Heart right ventricle (tissue), 16 donors: ENCODE results near the gene RPS6KC1. TPM values are rescaled to one million over a fixed set of nuclear protein-coding genes. Genes with fewer than 3 reads are reported as not detected.

Source experiments
- ATAC-seq, 8 donors: fragments of 200-7000 bp; cut with Tn5 transposase; one replicate each; pipeline ENCODE4 v1.9.1; 2020; ENCODE audit warnings: mild to moderate bottlenecking in 8 of 8, moderate library complexity in 8 of 8, moderate number of reproducible peaks in 1 of 8
- DNase-seq, 2 donors: peaks; one replicate each; pipeline ENCODE4 v3.0.0-alpha.2; 2020
- H3K27ac ChIP-seq, 10 donors: fragments of 200-600 bp; sonication (generic) in 2 of 10; one replicate each; pipeline versions ENCODE4 v1.5.0 to v1.8.0; 2020 to 2022; ENCODE audit warnings: mild to moderate bottlenecking in 3 of 10
- H3K27me3 ChIP-seq, 7 donors: fragments of 200-600 bp; one replicate each; pipeline ENCODE4 v1.8.0; 2021 to 2022; ENCODE audit warnings: mild to moderate bottlenecking in 2 of 7
- H3K36me3 ChIP-seq, 9 donors: fragments of 200-600 bp; sonication (generic) in 1 of 9; one replicate each; pipeline versions ENCODE4 v1.5.0 to v1.8.0; 2020 to 2022; ENCODE audit warnings: mild to moderate bottlenecking in 2 of 9
- H3K4me1 ChIP-seq, 9 donors: fragments of 200-600 bp; sonication (generic) in 1 of 9; one replicate each; pipeline versions ENCODE4 v1.5.0 to v1.8.0; 2020 to 2022; ENCODE audit warnings: mild to moderate bottlenecking in 4 of 9
- H3K4me3 ChIP-seq, 10 donors: fragments of 200-600 bp; sonication (generic) in 2 of 10; one replicate each; pipeline versions ENCODE4 v1.5.0 to v1.8.0; 2020 to 2022; ENCODE audit warnings: mild to moderate bottlenecking in 7 of 10, moderate library complexity in 2 of 10
- H3K9me3 ChIP-seq, 11 donors: fragments of 200-600 bp in 10 of 11; sonication (generic) in 2 of 11; one replicate each; pipeline versions ENCODE4 v1.5.0 to v1.8.0; 2013 to 2022; ENCODE audit warnings: mild to moderate bottlenecking in 2 of 11, control low read depth in 1 of 11, moderate library complexity in 1 of 11
- CTCF ChIP-seq, 9 donors: fragments of 200-600 bp; sonication (generic) in 2 of 9; IDR thresholded peaks; one replicate each; pipeline versions ENCODE4 v1.5.0 to v1.8.0; 2021 to 2022; ENCODE audit warnings: antibody characterized with exemption in 9 of 9, mild to moderate bottlenecking in 5 of 9, moderate library complexity in 1 of 9
- WGBS, 2 donors: extraction: QIAGEN DNeasy Blood & Tissue Kit; methylation state at CpG; one replicate each; pipeline ENCODE4 v1.1.7; 2013; ENCODE audit warnings: inconsistent platforms in 1 of 2; 5-methylcytosine and 5-hydroxymethylcytosine counted together
- intact Hi-C, 10 donors: fragments of 100-400 bp; cut with DNase I; formaldehyde crosslinking; loops; one replicate each; pipeline versions ENCODE4 v1.11.1 to v1.14.2; 2022
- polyA plus RNA-seq, 2 donors: library from polyadenylated mRNA; stranded (reverse); fragments of 200-250 nt; gene quantifications; one replicate each; pipeline ENCODE4 v1.2.3, GENCODE V29; 2013
- total RNA-seq, 10 donors: library from RNA; stranded (reverse); fragmentation: NEBNext Ultra II Directional in 3 of 10; extraction: Animal tissue kit (Norgen Biotek cat#: 25700) in 3 of 10; gene quantifications; one replicate each; pipeline versions ENCODE4 v1.2.1 to v1.2.4, GENCODE V29; 2021 to 2023
- donor health status: Arrhythmogenic right ventricular cardiomyopathy.
- donor health status: ischemic (EF 13 %, LVEDD 7.1; RV severe dilation, severe dysfunction).
- donor health status: healthy with polysubstance abuse.
- donor health status: DM: no; HTN: yes; CAD: no.
- donor health status: DM: no; HTN: no; CAD: no.
- donor health status: ischemic (EF 25% LVEDD 6.9; RV normal size, moderate dysfunction).
- donor health status: ischemic (EF 25% LVEDD 5.7; RV mildly dilated, moderate dysfunction).
- donor health status: healthy.
- donor health status: DM: yes; HTN: yes; CAD: no.
- donor health status: Ischemic cardiomyopathy.
- donor health status: ischemic (EF 35%, LVEDD 5.7; RV mildly dilated, moderate dysfunction).
- donor health status: nonischemic (EF 11% LVEDD 7.7; RV severe dilation, severe dysfunction).
- donor health status: DM: yes; HTN: yes; CAD: no.
- donor health status: PGD.
- donor health status: ischemic (EF 29% LVEDD 5.4; RV normal size, mild dysfunction).
- donor health status: nonischemic (EF 23%, LVEDD 6.1; RV moderate dilation, normal function).

The RPS6KC1 gene
- total and polyA plus RNA-seq, 12 donors = 3.8 to 13.8 (median 10.3) TPM

GRCh38 chr1:213123536-213123935 is 72.5 kb downstream of the RPS6KC1 start:
- 96 to 99% methylated on average over 2 of the region's 2 CpGs for WGBS, 2 donors
- Histone ChIP-seq H3K4me1 (peaks cover 0 to 13% (median 6%) of the 10 kb centered on the region in 9 donors), H3K4me3 (no peak overlapping the region), H3K27ac (no peak overlapping the region), H3K36me3 (peaks cover 0 to 6% (median 0%) of the 10 kb centered on the region in 9 donors), H3K9me3 (no peaks in the 10 kb centered on the region), H3K27me3 (no peaks in the 10 kb centered on the region)
- no peak for TF ChIP-seq CTCF (IDR thresholded peaks at IDR 0.05)
- no peak for ATAC-seq
- intact Hi-C loops = loop anchor here in 5 of 10 donors (5.0 to 10.0 kb wide), 3 partner anchors 121 to 1001 kb away; no protein-coding TSS in a partner anchor
- no peak for DNase-seq

- intact Hi-C loops = loop anchor here in 5 of 10 donors (5.0 to 10.0 kb wide), 3 partner anchors 120 to 1000 kb away; no protein-coding TSS in a partner anchor
- 70 to 71% methylated on average over 5 of the region's 5 CpGs for WGBS, 2 donors
- Histone ChIP-seq H3K4me1 (peaks cover 0 to 13% (median 6%) of the 10 kb centered on the region in 9 donors), H3K9me3 (no peaks in the 10 kb centered on the region), H3K4me3 (no peak overlapping the region), H3K27ac (no peak overlapping the region), H3K27me3 (no peaks in the 10 kb centered on the region), H3K36me3 (peaks cover 0 to 1% (median 0%) of the 10 kb centered on the region in 9 donors)
- ATAC-seq (no peak), DNase-seq (no peak)
- no peak for TF ChIP-seq CTCF (IDR thresholded peaks at IDR 0.05)
Measured at GRCh38 chr1:213124590-213124989, 73.5 kb downstream of the RPS6KC1 start.

GRCh38 chr1:213125643-213126042 is 74.6 kb downstream of the RPS6KC1 start:
- 88 to 95% methylated on average over 2 of the region's 2 CpGs for WGBS, 2 donors
- no peak for ATAC-seq
- no peaks in the 10 kb centered on the region for H3K9me3 ChIP-seq
- no peak overlapping the region for H3K27ac ChIP-seq
- peaks cover 0 to 12% (median 0%) of the 10 kb centered on the region in 9 donors for H3K36me3 ChIP-seq
- H3K27me3 ChIP-seq = no peaks in the 10 kb centered on the region
- no peak for TF ChIP-seq CTCF (IDR thresholded peaks at IDR 0.05)
- intact Hi-C loops = loop anchor here in 4 of 10 donors (10.0 kb wide), 2 partner anchors 119 to 999 kb away; no protein-coding TSS in a partner anchor
- H3K4me3 ChIP-seq = no peak overlapping the region
- peaks cover 0 to 13% (median 6%) of the 10 kb centered on the region in 9 donors for H3K4me1 ChIP-seq
- no peak for DNase-seq

GRCh38 chr1:213127074-213127473 is 76.0 kb downstream of the RPS6KC1 start:
- ATAC-seq (no peak), DNase-seq (no peak)
- intact Hi-C loops = loop anchor here in 4 of 10 donors (10.0 kb wide), 2 partner anchors 118 to 998 kb away; no protein-coding TSS in a partner anchor
- peaks cover 0 to 12% (median 0%) of the 10 kb centered on the region in 9 donors for H3K36me3 ChIP-seq
- no peaks in the 10 kb centered on the region for H3K27me3 ChIP-seq
- H3K27ac ChIP-seq = no peak overlapping the region
- H3K4me3 ChIP-seq = no peak overlapping the region
- H3K4me1 ChIP-seq = peaks cover 0 to 13% (median 6%) of the 10 kb centered on the region in 9 donors
- H3K9me3 ChIP-seq = no peaks in the 10 kb centered on the region
- no peak for TF ChIP-seq CTCF (IDR thresholded peaks at IDR 0.05)
- 97 to 100% methylated on average over 1 of the region's 1 CpG for WGBS, 2 donors
